HepG2 (cell line): ENCODE data around the gene SLC25A10. TPM values are rescaled to one million over a fixed set of nuclear protein-coding genes. Genes with fewer than 3 reads are reported as not detected.

ENCODE experiments used
- EHMT2 ChIP-seq: fragments of 200-600 bp; sonication (generic); IDR thresholded peaks from 2 replicates; pipeline ENCODE4 v1.7.0; 2017; ENCODE audit warnings: antibody characterized with exemption, low read depth, low read length, borderline replicate concordance
- HOXD1 ChIP-seq: sonication (generic); formaldehyde crosslinking; IDR thresholded peaks from 2 replicates; pipeline ENCODE4 v1.5.0; 2020; ENCODE audit warnings: missing genetic modification reagents
- KDM4B ChIP-seq: sonication (generic); formaldehyde crosslinking; IDR thresholded peaks from 2 replicates; pipeline ENCODE4 v1.4.0; 2020; ENCODE audit warnings: missing genetic modification reagents
- PPARG ChIP-seq: conservative IDR thresholded peaks from 2 replicates; pipeline ENCODE4 v1.6.1; 2016; ENCODE audit warnings: missing biosample characterization, missing genetic modification reagents
- SNAPC2 ChIP-seq: sonication (generic); formaldehyde crosslinking; IDR thresholded peaks from 2 replicates; pipeline ENCODE4 v1.8.1; 2022; ENCODE audit warnings: mild to moderate bottlenecking, missing genetic modification reagents
- SNRNP70 ChIP-seq: fragments of 200-400 bp; formaldehyde crosslinking; IDR thresholded peaks from 2 replicates; pipeline ENCODE4 v1.6.1; 2017; ENCODE audit warnings: mild to moderate bottlenecking, low read depth, low read length, moderate library complexity
- SP1 ChIP-seq, 2 experiments: fragments of 450-650 bp in 1 of 2; sonication (generic) in 1 of 2; formaldehyde crosslinking in 1 of 2; IDR thresholded peaks; 2 replicates each; pipeline versions ENCODE4 v1.4.0 to v1.6.1; 2016 to 2020; ENCODE audit warnings: missing genetic modification reagents in 1 of 2
- ZFP36L1 ChIP-seq: sonication (generic); formaldehyde crosslinking; IDR thresholded peaks from 2 replicates; pipeline ENCODE4 v1.8.0; 2022; ENCODE audit warnings: mild to moderate bottlenecking, missing genetic modification reagents, moderate library complexity
- ZFYVE20 ChIP-seq: sonication (generic); formaldehyde crosslinking; IDR thresholded peaks from 2 replicates; pipeline ENCODE4 v1.8.0; 2023; ENCODE audit warnings: low read depth, mild to moderate bottlenecking, moderate library complexity, missing genetic modification reagents, borderline replicate concordance
- ZKSCAN8 ChIP-seq: IDR thresholded peaks from 2 replicates; pipeline ENCODE4 v1.6.1; 2016; ENCODE audit warnings: borderline replicate concordance, missing genetic modification reagents, missing compliant biosample characterization
- ZNF3 ChIP-seq: IDR thresholded peaks from 2 replicates; pipeline ENCODE4 v1.7.0; 2017; ENCODE audit warnings: inconsistent platforms
- ZNF382 ChIP-seq: sonication (generic); formaldehyde crosslinking; IDR thresholded peaks from 2 replicates; pipeline ENCODE4 v1.5.0; 2020; ENCODE audit warnings: missing genetic modification reagents, mild to moderate bottlenecking, borderline replicate concordance
- ZNF773 ChIP-seq: sonication (generic); formaldehyde crosslinking; IDR thresholded peaks from 2 replicates; pipeline ENCODE4 v1.4.0; 2020; ENCODE audit warnings: missing genetic modification reagents, borderline replicate concordance
- polyA plus RNA-seq, 8 experiments: library from polyadenylated mRNA; depleted of rRNA in 3 of 8; stranded (reverse) in 7 of 8; unstranded in 1 of 8; fragments of >200 nt; fragmentation: Illumina TruSeq in 4 of 8; extraction: Trizol in 4 of 8; gene quantifications; 2 replicates each; pipeline versions ENCODE4 v1.2.1 to v1.2.3, GENCODE V29; 2011 to 2016; ENCODE audit warnings: low read depth in 4 of 8, missing spikeins in 1 of 8, mixed read lengths in 1 of 8; ENCODE audit not compliant: insufficient read depth in 1 of 8
- total RNA-seq, 5 experiments: library from RNA; depleted of rRNA; stranded (reverse); fragments of >200 nt; fragmentation: Illumina TruSeq; extraction: Trizol; gene quantifications; 2 replicates each; pipeline ENCODE4 v1.2.3, GENCODE V29; 2016; ENCODE audit warnings: low read depth in 1 of 5
- TF ChIP-seq, protein P1 (sequence below): sonication (generic); formaldehyde crosslinking; IDR thresholded peaks from 2 replicates; pipeline ENCODE4 v1.5.1; 2020; ENCODE audit warnings: mild to moderate bottlenecking, missing genetic modification reagents
- TF ChIP-seq, protein P2 (sequence below): sonication (generic); formaldehyde crosslinking; IDR thresholded peaks from 2 replicates; pipeline ENCODE4 v1.8.0; 2022; ENCODE audit warnings: missing genetic modification reagents, low read depth, mild to moderate bottlenecking, borderline replicate concordance
- TF ChIP-seq, protein P3 (sequence below): sonication (generic); formaldehyde crosslinking; IDR thresholded peaks from 2 replicates; pipeline ENCODE4 v1.8.1; 2023; ENCODE audit warnings: missing genetic modification reagents, inconsistent platforms, borderline replicate concordance
- TF ChIP-seq, protein P4 (sequence below): sonication (generic); formaldehyde crosslinking; IDR thresholded peaks from 2 replicates; pipeline ENCODE4 v1.4.0; 2020; ENCODE audit warnings: mild to moderate bottlenecking, missing genetic modification reagents

SLC25A10 gene
- total and polyA plus RNA-seq, 2 of the 13 experiments (the other 11 are each of a cell fraction or from before 2014, with no cell fraction given) = 46.5 to 140 TPM

DNA sequence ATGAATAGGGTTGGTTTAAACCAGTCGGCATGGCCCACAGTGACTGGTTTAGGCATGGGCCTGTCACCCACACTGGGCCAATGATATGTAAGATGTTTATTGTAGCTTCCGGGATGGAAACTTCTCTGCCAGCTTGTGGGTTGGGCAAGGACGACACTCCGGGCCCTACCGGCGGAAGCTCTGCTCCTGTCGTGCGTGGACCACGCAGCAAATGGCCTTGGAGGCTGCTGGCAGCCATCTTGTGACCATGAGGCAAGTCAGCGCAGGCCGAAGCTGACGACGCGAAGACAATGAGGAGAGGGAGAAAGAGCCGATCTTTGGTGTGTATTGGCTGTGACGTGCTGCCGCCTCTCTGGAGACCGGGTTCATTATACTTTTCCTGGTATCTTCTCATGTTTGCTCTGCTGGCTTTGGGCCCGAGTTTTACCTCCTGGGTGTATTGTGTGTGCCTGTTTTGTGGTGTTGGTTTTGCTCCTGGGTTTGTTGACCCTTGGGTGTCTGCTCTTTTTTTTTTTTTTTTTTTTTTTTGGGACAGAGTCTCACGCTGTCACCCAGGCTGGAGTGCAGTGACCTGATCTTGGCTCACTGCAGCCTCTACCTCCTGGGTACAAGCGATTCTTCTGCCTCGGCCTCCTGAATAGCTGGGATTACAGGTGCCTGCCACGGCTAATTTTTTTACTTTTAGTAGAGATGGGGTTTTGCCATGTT, 15.4 kb downstream of the SLC25A10 start (continued):
- TF ChIP-seq, protein P1, sequence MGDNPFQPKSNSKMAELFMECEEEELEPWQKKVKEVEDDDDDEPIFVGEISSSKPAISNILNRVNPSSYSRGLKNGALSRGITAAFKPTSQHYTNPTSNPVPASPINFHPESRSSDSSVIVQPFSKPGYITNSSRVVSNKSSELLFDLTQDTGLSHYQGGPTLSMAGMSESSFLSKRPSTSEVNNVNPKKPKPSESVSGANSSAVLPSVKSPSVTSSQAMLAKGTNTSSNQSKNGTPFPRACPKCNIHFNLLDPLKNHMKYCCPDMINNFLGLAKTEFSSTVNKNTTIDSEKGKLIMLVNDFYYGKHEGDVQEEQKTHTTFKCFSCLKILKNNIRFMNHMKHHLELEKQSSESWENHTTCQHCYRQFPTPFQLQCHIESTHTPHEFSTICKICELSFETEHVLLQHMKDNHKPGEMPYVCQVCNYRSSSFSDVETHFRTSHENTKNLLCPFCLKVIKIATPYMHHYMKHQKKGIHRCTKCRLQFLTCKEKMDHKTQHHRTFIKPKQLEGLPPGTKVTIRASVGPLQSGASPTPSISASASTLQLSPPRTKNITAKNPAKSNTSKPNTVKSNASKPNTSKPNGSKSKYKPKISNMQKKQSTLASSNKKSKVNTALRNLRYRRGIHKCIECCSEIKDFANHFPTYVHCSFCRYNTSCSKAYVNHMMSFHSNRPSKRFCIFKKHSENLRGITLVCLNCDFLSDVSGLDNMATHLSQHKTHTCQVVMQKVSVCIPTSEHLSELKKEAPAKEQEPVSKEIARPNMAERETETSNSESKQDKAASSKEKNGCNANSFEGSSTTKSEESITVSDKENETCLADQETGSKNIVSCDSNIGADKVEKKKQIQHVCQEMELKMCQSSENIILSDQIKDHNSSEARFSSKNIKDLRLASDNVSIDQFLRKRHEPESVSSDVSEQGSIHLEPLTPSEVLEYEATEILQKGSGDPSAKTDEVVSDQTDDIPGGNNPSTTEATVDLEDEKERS (CRISPR knock-in tag) = peak; percentile 99
- no peak for TF ChIP-seq SP1 (IDR thresholded peaks at IDR 0.05)
- peak; percentile 79 for TF ChIP-seq SP1 (CRISPR knock-in tag; IDR thresholded peaks at IDR 0.05)
- peak; percentile 75 for TF ChIP-seq EHMT2
- TF ChIP-seq, protein P2, sequence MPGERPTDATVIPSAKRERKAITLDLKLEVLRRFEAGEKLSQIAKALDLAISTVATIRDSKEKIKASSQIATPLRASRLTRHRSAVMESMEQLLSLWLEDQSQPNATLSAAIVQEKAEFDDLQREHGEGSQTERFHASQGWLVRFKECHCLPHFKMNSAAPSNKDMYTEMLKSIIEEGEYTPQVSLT (CRISPR knock-in tag) = 0 out of 2 replicates have a peak, but pooled peaks have one; percentile 55
- TF ChIP-seq ZNF773 (CRISPR knock-in tag) = peak; percentile 98
- peak; percentile 98; the same call in 1 of the 2 replicates for TF ChIP-seq ZFYVE20 (CRISPR knock-in tag)
- no peak for TF ChIP-seq SNRNP70
- TF ChIP-seq, protein P3, sequence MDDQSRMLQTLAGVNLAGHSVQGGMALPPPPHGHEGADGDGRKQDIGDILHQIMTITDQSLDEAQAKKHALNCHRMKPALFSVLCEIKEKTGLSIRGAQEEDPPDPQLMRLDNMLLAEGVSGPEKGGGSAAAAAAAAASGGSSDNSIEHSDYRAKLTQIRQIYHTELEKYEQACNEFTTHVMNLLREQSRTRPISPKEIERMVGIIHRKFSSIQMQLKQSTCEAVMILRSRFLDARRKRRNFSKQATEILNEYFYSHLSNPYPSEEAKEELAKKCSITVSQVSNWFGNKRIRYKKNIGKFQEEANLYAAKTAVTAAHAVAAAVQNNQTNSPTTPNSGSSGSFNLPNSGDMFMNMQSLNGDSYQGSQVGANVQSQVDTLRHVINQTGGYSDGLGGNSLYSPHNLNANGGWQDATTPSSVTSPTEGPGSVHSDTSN (CRISPR knock-in tag) = peak; percentile 92; the same call in 1 of the 2 replicates
- peak; percentile 89 for TF ChIP-seq ZFP36L1 (CRISPR knock-in tag)
- TF ChIP-seq, protein P4, sequence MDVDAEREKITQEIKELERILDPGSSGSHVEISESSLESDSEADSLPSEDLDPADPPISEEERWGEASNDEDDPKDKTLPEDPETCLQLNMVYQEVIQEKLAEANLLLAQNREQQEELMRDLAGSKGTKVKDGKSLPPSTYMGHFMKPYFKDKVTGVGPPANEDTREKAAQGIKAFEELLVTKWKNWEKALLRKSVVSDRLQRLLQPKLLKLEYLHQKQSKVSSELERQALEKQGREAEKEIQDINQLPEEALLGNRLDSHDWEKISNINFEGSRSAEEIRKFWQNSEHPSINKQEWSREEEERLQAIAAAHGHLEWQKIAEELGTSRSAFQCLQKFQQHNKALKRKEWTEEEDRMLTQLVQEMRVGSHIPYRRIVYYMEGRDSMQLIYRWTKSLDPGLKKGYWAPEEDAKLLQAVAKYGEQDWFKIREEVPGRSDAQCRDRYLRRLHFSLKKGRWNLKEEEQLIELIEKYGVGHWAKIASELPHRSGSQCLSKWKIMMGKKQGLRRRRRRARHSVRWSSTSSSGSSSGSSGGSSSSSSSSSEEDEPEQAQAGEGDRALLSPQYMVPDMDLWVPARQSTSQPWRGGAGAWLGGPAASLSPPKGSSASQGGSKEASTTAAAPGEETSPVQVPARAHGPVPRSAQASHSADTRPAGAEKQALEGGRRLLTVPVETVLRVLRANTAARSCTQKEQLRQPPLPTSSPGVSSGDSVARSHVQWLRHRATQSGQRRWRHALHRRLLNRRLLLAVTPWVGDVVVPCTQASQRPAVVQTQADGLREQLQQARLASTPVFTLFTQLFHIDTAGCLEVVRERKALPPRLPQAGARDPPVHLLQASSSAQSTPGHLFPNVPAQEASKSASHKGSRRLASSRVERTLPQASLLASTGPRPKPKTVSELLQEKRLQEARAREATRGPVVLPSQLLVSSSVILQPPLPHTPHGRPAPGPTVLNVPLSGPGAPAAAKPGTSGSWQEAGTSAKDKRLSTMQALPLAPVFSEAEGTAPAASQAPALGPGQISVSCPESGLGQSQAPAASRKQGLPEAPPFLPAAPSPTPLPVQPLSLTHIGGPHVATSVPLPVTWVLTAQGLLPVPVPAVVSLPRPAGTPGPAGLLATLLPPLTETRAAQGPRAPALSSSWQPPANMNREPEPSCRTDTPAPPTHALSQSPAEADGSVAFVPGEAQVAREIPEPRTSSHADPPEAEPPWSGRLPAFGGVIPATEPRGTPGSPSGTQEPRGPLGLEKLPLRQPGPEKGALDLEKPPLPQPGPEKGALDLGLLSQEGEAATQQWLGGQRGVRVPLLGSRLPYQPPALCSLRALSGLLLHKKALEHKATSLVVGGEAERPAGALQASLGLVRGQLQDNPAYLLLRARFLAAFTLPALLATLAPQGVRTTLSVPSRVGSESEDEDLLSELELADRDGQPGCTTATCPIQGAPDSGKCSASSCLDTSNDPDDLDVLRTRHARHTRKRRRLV (CRISPR knock-in tag) = peak; percentile 96
- peak; percentile 96 for TF ChIP-seq HOXD1 (CRISPR knock-in tag)
- TF ChIP-seq ZNF382 (CRISPR knock-in tag) = no peak
- TF ChIP-seq SNAPC2 = no peak
- peak; percentile 99 for TF ChIP-seq KDM4B
- TF ChIP-seq ZNF3 (CRISPR knock-in tag) = peak; percentile 85
- TF ChIP-seq PPARG = peak; percentile 89
- peak; percentile 92 for TF ChIP-seq ZKSCAN8 (CRISPR knock-in tag)
